22Rv1 (cell line): ENCODE results near the gene DDR2.
"Not testable (repeated sequence)": the region's sequence is repeated elsewhere in the genome, so short reads cannot be mapped to it uniquely, and the experiment has no call there.

Experiments used
- H3K27ac ChIP-seq: fragments of 450-650 bp; 2 replicates; pipeline ENCODE4 v1.5.1; 2017
- ZFX ChIP-seq: fragments of 450-650 bp; IDR thresholded peaks from 2 replicates; pipeline ENCODE4 v1.6.1; 2017; ENCODE audit warnings: antibody characterized with exemption, borderline replicate concordance
- TF ChIP-seq, protein P1 (sequence below): fragments of 450-650 bp; IDR thresholded peaks from 2 replicates; pipeline ENCODE4 v1.5.1; 2017; ENCODE audit warnings: mild to moderate bottlenecking

DDR2 gene

DNA sequence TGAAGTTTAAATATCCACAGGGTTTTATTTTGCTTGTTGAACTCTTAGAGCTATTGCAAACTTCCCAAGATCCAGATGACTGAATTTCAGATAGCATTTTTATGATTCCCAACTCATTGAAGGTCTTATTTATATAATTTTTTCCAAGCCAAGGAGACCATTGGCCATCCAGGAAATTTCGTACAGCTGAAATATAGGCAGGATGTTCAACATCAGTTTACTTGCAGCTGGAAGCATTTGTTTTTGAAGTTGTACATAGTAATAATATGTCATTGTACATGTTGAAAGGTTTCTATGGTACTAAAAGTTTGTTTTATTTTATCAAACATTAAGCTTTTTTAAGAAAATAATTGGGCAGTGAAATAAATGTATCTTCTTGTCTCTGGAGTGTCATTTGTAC is 32.8 kb upstream of the DDR2 start:
- no peak overlapping the region for H3K27ac ChIP-seq
- TF ChIP-seq, protein P1, sequence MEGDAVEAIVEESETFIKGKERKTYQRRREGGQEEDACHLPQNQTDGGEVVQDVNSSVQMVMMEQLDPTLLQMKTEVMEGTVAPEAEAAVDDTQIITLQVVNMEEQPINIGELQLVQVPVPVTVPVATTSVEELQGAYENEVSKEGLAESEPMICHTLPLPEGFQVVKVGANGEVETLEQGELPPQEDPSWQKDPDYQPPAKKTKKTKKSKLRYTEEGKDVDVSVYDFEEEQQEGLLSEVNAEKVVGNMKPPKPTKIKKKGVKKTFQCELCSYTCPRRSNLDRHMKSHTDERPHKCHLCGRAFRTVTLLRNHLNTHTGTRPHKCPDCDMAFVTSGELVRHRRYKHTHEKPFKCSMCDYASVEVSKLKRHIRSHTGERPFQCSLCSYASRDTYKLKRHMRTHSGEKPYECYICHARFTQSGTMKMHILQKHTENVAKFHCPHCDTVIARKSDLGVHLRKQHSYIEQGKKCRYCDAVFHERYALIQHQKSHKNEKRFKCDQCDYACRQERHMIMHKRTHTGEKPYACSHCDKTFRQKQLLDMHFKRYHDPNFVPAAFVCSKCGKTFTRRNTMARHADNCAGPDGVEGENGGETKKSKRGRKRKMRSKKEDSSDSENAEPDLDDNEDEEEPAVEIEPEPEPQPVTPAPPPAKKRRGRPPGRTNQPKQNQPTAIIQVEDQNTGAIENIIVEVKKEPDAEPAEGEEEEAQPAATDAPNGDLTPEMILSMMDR: no peak
- no peak for TF ChIP-seq ZFX

DNA sequence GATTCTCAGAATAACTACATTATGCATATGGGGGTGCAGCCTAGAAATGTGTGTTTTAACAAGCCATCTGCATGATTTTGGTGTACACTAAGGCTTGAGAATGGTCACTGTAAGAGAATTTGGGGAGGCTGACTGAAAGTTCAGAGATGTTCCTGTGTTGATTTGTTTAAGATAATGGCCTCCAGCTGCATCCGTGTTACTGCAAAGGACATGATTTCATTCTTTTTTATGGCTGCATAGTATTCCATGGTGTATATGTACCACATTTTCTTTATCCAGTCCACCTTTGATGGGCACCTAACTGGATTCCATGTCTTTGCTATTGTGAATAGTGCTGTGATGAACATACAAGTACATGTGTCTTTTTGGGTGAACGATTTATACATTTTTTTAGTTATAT is 29.1 kb upstream of the DDR2 start:
- H3K27ac ChIP-seq: not testable (repeated sequence)

DNA sequence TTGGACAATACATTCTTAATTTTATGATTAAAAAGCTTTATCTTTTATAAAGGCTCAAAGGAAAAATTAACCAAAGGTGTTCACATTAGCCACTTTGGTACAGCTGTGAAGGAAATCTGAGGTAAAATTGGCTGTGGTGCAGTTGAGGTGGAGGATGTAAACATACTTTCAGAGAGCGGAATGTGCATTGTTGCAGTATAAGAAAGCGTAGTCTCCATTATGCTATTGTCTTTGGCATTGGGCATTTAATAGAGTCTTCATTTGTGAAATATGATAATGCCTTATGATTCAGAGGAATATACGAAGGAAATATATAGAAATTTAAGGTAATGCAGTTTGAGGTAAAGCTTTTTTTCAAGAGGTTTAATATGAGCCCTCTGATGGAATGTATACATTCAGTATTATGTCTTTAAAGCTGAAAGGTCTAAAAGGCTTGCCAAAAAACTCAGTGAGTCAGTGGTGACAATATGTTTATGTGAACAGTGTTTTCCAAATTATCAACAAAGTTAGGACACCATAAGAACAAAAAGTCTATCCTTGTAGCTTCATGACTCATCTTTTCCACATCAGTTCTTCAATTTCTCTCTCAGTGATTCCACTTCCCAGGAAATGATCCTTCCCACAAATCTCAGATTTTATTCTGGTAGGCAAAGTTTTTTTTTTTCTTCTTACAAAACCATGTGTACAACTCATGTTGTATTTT is 26.9 kb upstream of the DDR2 start:
- H3K27ac ChIP-seq: no peak overlapping the region

GRCh38 chr1:162609306-162609705 is 23.0 kb upstream of the DDR2 start:
- no peak for TF ChIP-seq ZFX
- TF ChIP-seq, protein P1: no peak

More for the DNA sequence above, 26.9 kb upstream of the DDR2 start:
- no peak for TF ChIP-seq ZFX
- TF ChIP-seq, protein P1: no peak

GRCh38 chr1:162612606-162613400 is 19.5 kb upstream of the DDR2 start:
- no peak overlapping the region for H3K27ac ChIP-seq
- TF ChIP-seq ZFX: no peak
- TF ChIP-seq, protein P1: no peak

More at GRCh38 chr1:162609306-162609705, 23.0 kb upstream of the DDR2 start:
- H3K27ac ChIP-seq: no peak overlapping the region

- H3K27ac ChIP-seq: no peak overlapping the region
- TF ChIP-seq, protein P1: no peak
- no peak for TF ChIP-seq ZFX
Observed at GRCh38 chr1:162616848-162617247, 15.4 kb upstream of the DDR2 start.

DNA sequence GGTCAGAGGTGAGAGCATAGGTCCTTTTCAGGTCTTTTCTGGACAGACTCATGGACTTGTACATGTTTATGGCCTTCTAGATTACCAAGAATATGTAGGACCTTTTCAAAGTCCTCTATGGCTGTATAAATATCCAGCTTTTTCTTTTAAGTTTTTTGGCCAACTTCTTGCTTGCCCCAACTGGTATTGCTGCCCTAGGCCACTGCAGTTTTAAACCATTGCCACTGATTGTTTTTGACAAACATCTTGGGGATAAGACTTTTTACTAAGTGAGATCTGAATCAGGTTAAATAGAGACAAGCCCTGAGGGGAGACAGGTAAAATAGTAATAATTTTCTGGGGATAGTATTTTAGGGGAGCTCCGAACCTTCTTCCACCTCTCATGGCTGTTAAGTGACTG is 14.8 kb upstream of the DDR2 start:
- no peak overlapping the region for H3K27ac ChIP-seq
- TF ChIP-seq ZFX: no peak
- TF ChIP-seq, protein P1: no peak
